GM18499 (cell line): ENCODE results near the gene TNFRSF19.
A peak's percentile ranks its signal among the peaks of the same experiment; 100 is the strongest.
"Not testable (repeated sequence)": the region's sequence is repeated elsewhere in the genome, so short reads cannot be mapped to it uniquely, and the experiment has no call there.

Source experiments
- ATAC-seq: cut with Tn5 transposase; IDR thresholded peaks from one replicate; pipeline ENCODE4 v1.9.1; 2021; ENCODE audit warnings: moderate number of reproducible peaks; ENCODE audit not compliant: insufficient read depth, unreplicated experiment

The TNFRSF19 gene

DNA sequence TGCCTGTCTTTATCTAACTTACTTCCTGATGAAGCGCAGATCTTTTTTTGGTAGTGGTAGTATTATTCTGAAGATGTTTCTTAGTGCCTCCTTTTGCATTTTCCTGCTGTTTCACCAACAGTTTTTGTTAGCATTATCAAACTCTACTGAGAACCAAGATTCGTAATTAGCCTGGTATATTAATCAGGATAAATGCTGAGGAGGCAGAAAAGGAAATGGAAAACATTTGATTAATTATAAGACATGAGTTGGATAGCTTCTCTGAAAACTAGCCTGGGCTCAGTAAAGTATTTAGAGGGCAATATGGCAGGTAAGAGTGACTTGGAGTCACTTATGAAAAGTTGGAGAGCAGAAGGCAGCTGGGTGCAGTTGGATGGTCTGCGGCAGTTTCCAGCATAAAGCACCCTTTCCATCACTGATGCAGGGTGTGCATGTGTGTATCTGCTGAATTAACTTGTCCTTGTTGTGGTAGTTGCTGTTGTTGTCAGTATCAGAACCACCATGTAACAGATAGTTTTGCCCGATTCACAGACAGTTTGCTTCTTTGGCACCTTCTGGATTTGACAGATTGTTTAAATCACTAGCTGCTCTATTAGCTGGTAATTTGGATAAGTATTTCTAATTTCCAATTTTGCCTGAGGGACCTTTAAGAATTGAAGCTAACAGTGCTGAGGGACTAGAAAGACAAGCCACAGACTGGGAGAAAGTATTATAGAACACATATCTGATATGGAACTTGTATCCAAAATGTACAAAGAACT is 6.9 kb upstream of the TNFRSF19 start:
- ATAC-seq: no peak

DNA sequence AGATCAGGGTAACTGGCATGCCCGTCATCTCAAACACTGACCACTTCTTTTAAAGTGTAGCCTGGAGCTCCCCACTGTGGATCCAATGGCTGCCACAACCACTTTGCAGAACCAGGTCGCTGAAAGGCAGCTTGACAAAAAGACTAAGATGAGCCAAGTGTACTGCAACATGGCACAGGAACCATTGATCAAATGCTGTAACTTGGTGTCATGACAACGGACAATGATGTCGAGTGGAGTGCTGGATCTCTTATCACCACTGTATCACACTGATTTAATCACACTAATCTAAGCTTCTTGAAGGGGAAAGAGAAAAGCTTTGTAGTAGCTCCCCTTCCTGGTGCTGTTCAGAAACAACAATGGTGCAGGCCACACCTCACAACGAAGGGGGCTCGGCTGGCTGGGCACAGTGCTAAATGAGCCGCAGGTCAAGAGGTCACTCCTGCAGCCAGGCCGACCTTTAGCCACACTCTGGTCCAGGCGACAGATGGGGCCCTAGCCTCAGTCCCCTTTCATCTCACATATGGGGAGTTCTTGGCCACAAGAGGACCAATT is 2.2 kb upstream of the TNFRSF19 start:
- no peak for ATAC-seq

DNA sequence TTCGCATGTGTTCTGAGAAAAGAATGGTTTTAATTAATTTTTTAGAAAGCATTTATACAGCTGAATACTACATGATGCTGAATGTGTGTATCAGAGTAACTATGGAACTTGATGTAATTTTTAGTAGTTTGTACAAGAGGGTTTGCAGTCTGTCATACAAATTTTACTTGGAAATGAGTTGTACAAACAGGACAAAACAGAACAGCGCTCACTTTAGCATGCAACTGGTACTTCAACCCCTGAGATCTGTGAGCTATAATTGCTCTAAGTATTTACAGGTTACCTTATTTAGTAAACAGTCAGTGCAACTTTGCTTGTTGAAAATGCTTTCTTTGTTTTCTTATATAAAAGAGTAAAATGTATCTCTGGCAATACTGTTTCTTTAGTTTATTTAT is 706 bp downstream of the TNFRSF19 start:
- no peak for ATAC-seq

- no peak for ATAC-seq
Measured at GRCh38 chr13:23571431-23571830, 1.2 kb downstream of the TNFRSF19 start.

DNA sequence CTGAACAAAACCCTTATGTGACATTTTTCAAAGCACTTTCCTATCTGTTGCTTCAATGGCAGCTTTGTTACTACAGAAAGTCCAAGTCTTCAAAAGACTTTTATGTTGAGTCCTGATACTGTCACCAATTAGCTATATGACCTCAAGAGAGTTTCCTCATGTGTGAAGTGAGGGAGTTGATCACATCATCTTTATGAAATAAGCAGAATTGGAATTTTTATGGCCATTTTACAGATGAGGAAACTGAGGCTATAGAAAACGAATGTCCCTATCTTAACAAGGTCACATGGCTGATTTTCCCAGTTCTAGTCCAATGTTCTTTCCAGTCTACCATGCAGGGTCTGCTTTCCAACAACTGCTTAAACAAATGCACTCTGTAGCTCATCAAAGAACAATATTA is 2.6 kb downstream of the TNFRSF19 start:
- no peak for ATAC-seq

DNA sequence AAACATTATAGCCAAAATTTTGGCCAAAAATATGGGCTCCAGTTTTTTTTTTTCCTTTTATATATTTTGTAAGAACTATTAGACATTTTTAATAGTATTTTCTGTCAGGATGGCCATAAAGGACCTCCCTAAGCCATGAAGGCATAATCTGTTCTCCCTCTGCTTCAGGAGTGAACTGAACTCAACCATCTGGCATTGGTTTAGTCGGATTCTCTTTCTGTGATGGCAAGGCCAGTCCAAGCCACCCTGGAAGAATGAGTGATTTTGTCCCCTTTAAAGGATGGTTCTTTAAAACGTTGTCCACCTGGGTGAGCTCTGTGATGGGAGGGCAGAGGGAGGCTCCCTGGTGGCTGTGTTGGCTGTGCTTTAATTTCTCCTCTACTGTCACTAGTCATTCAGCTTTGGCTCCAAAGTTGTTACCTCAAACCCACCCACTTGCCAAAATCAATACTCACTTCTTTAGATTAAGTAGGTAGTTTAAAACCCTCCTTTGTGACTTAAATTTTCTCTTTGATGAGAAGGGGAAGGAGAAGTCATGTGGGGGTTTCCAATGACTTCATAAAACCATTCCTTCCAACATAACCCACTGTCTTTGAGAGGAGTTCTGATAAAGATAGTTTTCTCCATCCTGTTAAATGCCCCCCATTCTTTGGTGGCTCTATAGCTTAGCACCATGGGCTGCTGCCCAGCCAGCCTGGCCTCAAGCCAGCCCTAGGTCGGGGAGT is 4.4 kb downstream of the TNFRSF19 start:
- ATAC-seq: no peak

DNA sequence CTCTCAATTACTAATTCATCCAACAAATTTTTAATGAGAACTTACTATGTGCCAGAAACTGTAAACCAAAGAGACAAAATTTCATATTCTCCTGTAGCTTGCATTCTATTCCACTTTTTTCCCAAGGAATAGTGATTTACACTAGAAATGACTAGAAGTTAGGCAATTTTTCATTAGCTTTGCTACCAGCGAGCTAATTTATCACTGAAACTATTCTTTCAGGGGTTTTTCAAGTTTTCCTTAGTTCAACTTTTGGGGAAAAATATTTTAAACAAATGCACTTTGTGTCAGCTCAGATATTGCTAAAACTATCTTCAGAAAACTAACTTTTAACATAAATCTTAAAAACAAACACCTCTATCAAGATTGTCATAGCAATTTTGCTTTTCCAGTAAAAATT is 5.4 kb downstream of the TNFRSF19 start:
- ATAC-seq: no peak

GRCh38 chr13:23578411-23579071 is 8.3 kb downstream of the TNFRSF19 start:
- ATAC-seq: peak; percentile 19

- ATAC-seq: peak; percentile 50
Measured at GRCh38 chr13:23579072-23579895, 9.1 kb downstream of the TNFRSF19 start.

- ATAC-seq: no peak
Measured at GRCh38 chr13:23579896-23580683, 9.9 kb downstream of the TNFRSF19 start.

GRCh38 chr13:23580684-23581060 is 10.5 kb downstream of the TNFRSF19 start:
- no peak for ATAC-seq

DNA sequence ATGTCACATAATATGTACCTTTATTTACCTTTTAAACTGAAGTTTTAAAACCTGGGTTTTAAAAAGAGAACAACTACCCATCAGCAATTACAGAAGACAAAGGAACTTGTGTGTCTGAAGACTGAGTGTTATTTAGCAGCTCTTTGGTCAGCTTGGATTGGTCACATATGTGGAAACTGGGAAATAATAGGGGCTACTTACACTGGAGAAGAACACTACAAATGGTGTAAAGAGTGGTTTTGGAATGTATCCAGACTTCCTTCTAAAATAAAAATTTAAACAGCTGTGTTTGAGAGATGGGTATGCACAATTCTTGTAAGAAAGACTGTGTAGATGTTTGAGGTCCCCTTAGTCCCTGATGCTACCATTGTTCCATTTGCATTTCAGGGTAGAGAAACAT is 13.3 kb downstream of the TNFRSF19 start:
- ATAC-seq: no peak

DNA sequence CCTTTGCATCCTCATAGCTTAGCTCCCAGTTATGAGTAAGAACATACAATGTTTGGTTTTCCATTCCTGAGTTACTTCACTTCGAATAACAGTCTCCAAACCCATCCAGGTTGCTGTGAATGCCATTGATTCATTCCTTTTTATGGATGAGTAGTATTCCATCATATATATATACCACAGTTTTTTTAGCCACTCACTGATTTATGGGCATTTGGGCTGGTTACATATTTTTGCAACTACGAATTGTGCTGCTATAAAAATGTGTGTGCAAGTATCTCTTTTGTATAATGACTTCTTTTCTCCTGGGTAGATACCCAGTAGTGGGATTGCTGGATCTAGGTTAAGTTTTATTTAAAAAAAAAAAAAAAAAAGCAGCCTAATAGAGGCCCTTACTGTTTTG is 14.1 kb downstream of the TNFRSF19 start:
- ATAC-seq: no peak

DNA sequence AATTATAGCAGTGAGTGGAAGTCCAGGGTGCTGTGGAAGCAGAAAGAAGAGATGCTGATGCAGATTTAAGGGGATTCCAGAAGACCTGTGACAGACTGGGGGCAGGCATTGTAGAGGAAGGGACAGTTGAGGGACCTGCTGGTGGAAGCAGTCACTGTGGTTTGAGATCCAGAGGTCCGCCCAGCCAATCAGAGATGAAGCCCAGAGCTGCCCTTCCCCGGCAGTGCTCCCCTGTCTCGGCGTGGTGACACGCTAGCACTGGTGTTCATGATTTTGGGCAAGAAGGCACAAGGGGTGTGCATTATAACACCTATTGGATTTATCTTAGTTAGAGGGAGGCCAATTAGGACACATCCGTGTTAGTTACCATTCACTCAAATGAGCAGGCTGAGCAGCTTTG is 16.1 kb downstream of the TNFRSF19 start:
- ATAC-seq: no peak

GRCh38 chr13:23588666-23589065 is 18.5 kb downstream of the TNFRSF19 start:
- ATAC-seq: no peak

GRCh38 chr13:23592596-23592995 is 22.4 kb downstream of the TNFRSF19 start:
- no peak for ATAC-seq

- ATAC-seq: no peak
Measured at GRCh38 chr13:23593148-23593547, 22.9 kb downstream of the TNFRSF19 start.

- not testable (repeated sequence) for ATAC-seq
Measured at GRCh38 chr13:23594290-23594689, 24.1 kb downstream of the TNFRSF19 start.

- ATAC-seq: no peak
Measured at GRCh38 chr13:23598369-23598768, 28.2 kb downstream of the TNFRSF19 start.
